Measurements from ENCODE around the gene MYO7B. TPM values are rescaled to one million over a fixed set of nuclear protein-coding genes. Genes with fewer than 3 reads are reported as not detected.

MYO7B gene
- total and polyA plus RNA-seq, 8 donors: under 0.01 to 155 (median 0.48) TPM; not detected in 2

DNA sequence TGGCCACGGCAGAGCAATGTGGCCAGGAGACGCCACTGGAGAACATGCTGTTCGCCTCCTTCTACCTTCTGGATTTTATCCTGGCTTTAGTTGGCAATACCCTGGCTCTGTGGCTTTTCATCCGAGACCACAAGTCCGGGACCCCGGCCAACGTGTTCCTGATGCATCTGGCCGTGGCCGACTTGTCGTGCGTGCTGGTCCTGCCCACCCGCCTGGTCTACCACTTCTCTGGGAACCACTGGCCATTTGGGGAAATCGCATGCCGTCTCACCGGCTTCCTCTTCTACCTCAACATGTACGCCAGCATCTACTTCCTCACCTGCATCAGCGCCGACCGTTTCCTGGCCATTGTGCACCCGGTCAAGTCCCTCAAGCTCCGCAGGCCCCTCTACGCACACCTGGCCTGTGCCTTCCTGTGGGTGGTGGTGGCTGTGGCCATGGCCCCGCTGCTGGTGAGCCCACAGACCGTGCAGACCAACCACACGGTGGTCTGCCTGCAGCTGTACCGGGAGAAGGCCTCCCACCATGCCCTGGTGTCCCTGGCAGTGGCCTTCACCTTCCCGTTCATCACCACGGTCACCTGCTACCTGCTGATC is 115.4 kb downstream of the MYO7B start:
- Histone ChIP-seq H3K27ac (peak overlapping the region in 4 of 5 donors; percentile 15 to 90 (median 83)), H3K4me1 (peaks cover 16 to 96% (median 60%) of the 10 kb centered on the region in 4 donors), H3K9me3 (no peaks in the 10 kb centered on the region), H3K4me3 (no peak overlapping the region), H3K27me3 (no peaks in the 10 kb centered on the region), H3K36me3 (peaks cover 0 to 14% (median 4%) of the 10 kb centered on the region in 4 donors)
- no peak for DNase-seq
- intact Hi-C loops (cut with DNase I; ENCODE audit: low total_unique reads): no loop called here
- TF ChIP-seq POLR2A (IDR thresholded peaks at IDR 0.05): no peak
- TF ChIP-seq POLR2AphosphoS5 (IDR thresholded peaks at IDR 0.05): peak in 1 of 3 donors; percentile 0
- TF ChIP-seq EP300 (IDR thresholded peaks at IDR 0.05): peak; percentile 83
- TF ChIP-seq, protein P1, sequence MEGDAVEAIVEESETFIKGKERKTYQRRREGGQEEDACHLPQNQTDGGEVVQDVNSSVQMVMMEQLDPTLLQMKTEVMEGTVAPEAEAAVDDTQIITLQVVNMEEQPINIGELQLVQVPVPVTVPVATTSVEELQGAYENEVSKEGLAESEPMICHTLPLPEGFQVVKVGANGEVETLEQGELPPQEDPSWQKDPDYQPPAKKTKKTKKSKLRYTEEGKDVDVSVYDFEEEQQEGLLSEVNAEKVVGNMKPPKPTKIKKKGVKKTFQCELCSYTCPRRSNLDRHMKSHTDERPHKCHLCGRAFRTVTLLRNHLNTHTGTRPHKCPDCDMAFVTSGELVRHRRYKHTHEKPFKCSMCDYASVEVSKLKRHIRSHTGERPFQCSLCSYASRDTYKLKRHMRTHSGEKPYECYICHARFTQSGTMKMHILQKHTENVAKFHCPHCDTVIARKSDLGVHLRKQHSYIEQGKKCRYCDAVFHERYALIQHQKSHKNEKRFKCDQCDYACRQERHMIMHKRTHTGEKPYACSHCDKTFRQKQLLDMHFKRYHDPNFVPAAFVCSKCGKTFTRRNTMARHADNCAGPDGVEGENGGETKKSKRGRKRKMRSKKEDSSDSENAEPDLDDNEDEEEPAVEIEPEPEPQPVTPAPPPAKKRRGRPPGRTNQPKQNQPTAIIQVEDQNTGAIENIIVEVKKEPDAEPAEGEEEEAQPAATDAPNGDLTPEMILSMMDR (IDR thresholded peaks at IDR 0.05): no peak
- WGBS, 5 donors: 83 to 89% (median 88%) methylated on average over 23 to 28 of the region's 28 CpGs

DNA sequence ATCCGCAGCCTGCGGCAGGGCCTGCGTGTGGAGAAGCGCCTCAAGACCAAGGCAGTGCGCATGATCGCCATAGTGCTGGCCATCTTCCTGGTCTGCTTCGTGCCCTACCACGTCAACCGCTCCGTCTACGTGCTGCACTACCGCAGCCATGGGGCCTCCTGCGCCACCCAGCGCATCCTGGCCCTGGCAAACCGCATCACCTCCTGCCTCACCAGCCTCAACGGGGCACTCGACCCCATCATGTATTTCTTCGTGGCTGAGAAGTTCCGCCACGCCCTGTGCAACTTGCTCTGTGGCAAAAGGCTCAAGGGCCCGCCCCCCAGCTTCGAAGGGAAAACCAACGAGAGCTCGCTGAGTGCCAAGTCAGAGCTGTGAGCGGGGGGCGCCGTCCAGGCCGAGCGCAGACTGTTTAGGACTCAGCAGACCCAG is 115.9 kb downstream of the MYO7B start:
- DNase-seq: no peak
- Histone ChIP-seq H3K4me1 (peaks cover 16 to 96% (median 59%) of the 10 kb centered on the region in 4 donors), H3K36me3 (peaks cover 0 to 14% (median 4%) of the 10 kb centered on the region in 4 donors), H3K27ac (peak overlapping the region in 4 of 5 donors; percentile 15 to 90 (median 83)), H3K4me3 (no peak overlapping the region), H3K9me3 (no peaks in the 10 kb centered on the region), H3K27me3 (no peaks in the 10 kb centered on the region)
- 83 to 91% (median 90%) methylated on average over 27 to 29 of the region's 29 CpGs for WGBS, 5 donors
- intact Hi-C loops (cut with DNase I; ENCODE audit: low total_unique reads): no loop called here
- TF ChIP-seq EP300 (IDR thresholded peaks at IDR 0.05): no peak

DNA sequence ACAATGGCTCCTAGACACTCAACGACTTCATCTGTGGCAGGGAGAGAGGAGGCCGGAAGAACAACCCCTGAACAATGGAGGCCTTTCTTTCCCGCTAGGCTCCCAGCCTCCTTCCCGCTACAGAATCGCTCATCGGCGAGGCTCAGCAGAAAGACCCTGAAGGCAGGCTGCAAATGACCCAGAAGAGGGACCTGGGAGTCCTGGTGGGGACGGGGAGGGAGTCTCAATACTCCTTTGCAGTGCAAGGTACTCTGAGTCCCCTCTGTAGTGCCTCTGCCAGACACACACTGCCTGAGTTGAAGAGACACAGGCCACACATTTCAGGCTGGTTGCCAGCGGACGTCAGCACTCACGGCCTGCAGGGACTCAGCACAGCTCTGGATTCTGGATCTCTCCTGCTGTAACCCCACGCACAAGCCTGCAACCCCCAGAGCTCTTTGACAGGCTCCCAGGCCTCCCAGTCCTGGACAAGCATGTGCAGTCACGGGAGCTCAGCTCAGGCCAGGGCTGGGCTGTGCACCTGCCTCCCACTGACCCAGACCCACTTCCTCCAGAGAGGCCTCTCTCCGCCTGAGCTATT is 116.6 kb downstream of the MYO7B start:
- 58 to 76% (median 70%) methylated on average over 12 to 14 of the region's 14 CpGs for WGBS, 5 donors
- TF ChIP-seq EP300 (IDR thresholded peaks at IDR 0.05) (peak; percentile 96), POLR2AphosphoS5 (IDR thresholded peaks at IDR 0.05) (peak; percentile 61 to 86 (median 67)), POLR2A (IDR thresholded peaks at IDR 0.05) (no peak)
- TF ChIP-seq, protein P1 (IDR thresholded peaks at IDR 0.05): no peak
- intact Hi-C loops (cut with DNase I; ENCODE audit: low total_unique reads): no loop called here
- H3K27me3 ChIP-seq: no peaks in the 10 kb centered on the region
- peak overlapping the region in 4 of 5 donors; percentile 42 to 90 (median 83) for H3K27ac ChIP-seq
- DNase-seq: peak in 1 of 2 donors; percentile 92
- peaks cover 16 to 96% (median 61%) of the 10 kb centered on the region in 4 donors for H3K4me1 ChIP-seq
- peaks cover 0 to 20% (median 5%) of the 10 kb centered on the region in 4 donors for H3K36me3 ChIP-seq
- H3K4me3 ChIP-seq: no peak overlapping the region
- no peaks in the 10 kb centered on the region for H3K9me3 ChIP-seq

DNA sequence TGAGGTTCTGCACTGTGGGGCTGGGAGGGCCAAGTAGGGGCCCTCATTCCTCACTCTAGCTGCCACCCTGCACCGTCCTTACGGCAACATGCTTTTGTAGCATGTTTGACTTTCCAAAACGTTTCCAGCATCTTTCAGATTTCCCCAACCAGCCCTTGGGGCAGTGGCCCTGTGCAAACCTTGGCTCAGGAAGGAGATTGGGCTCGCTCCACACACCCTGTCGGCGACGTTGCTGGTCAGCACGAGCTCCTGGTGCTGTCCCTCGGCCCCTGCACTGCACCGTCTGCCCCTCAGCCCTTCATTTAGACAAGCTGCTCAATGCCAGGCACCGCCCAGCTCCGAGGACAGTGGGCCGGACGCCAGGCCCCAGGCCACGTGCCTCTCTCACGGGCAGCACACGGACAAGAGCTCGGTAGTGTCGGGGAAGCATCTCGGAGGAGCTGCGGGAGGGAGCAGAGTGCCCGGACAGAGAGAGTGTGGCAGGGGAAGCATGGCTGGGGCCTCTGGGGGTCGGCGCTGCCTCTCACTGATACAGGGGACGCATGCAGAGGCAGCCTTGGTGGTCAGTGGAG is 117.4 kb downstream of the MYO7B start:
- DNase-seq: no peak
- TF ChIP-seq POLR2AphosphoS5 (IDR thresholded peaks at IDR 0.05) (no peak), EP300 (IDR thresholded peaks at IDR 0.05) (no peak), POLR2A (IDR thresholded peaks at IDR 0.05) (no peak)
- TF ChIP-seq, protein P1 (IDR thresholded peaks at IDR 0.05): no peak
- intact Hi-C loops (cut with DNase I; ENCODE audit: low total_unique reads): no loop called here
- Histone ChIP-seq H3K36me3 (peaks cover 0 to 27% (median 8%) of the 10 kb centered on the region in 4 donors), H3K27ac (peak overlapping the region in 4 of 5 donors; percentile 42 to 90 (median 83)), H3K4me3 (no peak overlapping the region), H3K9me3 (no peaks in the 10 kb centered on the region), H3K27me3 (no peaks in the 10 kb centered on the region), H3K4me1 (peaks cover 16 to 93% (median 61%) of the 10 kb centered on the region in 4 donors)
- whole genome bisulfite sequencing, 5 donors: 67 to 77% (median 75%) methylated on average over 23 to 25 of the region's 25 CpGs

Measured in stomach (tissue), 9 donors.